ENCODE data around the gene ANXA11.

The ANXA11 gene

DNA sequence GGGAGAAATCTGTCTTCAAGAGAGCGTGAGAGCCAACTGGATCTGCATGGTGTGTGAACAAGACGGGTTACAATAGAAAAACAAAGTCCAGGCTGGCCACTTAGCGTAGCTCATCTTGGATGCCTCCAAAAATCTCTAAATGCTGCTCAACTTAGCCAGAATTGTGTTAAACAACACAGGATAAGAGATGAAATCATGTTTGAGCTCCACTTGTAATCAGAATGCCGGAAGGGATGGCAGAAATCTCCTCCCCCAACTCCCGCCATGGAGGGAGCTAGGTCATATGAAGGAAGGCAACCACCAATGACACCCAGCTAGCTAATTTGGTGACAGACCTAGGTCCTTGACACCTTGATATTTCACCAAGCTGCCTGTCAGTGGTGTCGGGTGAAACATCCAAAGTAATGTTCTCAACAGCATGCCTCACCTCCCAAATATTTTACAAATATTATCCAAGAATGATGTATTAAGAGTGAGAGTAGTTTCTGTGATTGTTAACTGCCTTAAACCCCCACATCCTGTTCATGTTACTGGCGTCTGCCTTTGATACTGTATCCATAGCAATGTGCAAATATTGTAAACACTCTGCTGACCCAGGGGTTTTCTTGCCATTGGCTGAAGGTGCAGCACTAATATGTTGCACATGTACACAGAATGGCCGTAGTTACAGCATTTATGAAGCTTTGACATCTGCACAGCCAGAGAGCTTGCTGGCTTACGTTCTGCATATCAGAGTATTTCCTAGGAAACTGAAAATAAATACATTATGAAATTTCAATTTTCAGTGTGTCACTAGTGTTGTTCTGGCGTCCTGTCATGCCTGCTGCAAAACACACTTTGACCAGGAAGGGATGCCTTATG, 101.0 kb downstream of the ANXA11 start:
- TF ChIP-seq, protein P1, sequence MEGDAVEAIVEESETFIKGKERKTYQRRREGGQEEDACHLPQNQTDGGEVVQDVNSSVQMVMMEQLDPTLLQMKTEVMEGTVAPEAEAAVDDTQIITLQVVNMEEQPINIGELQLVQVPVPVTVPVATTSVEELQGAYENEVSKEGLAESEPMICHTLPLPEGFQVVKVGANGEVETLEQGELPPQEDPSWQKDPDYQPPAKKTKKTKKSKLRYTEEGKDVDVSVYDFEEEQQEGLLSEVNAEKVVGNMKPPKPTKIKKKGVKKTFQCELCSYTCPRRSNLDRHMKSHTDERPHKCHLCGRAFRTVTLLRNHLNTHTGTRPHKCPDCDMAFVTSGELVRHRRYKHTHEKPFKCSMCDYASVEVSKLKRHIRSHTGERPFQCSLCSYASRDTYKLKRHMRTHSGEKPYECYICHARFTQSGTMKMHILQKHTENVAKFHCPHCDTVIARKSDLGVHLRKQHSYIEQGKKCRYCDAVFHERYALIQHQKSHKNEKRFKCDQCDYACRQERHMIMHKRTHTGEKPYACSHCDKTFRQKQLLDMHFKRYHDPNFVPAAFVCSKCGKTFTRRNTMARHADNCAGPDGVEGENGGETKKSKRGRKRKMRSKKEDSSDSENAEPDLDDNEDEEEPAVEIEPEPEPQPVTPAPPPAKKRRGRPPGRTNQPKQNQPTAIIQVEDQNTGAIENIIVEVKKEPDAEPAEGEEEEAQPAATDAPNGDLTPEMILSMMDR (IDR thresholded peaks at IDR 0.05; ENCODE audit: extremely low read depth, insufficient read depth, missing control alignments), result no peak
- peak; percentile 42 for DNase-seq (ENCODE audit: low spot score)
- in situ Hi-C loops (cut with MboI; ENCODE audit: low pct_unique_long_range_greater_than_20kb, low sequenced_read_pairs, unreplicated experiment), result no loop called here

Data from GM13977 (cell line).